HG03039 (cell line): ENCODE results near the gene IQCH.

Source experiments
- ATAC-seq: cut with Tn5 transposase; IDR thresholded peaks from one replicate; pipeline ENCODE4 v1.9.1; 2021; ENCODE audit warnings: mild to moderate bottlenecking, moderate library complexity; ENCODE audit not compliant: unreplicated experiment

The IQCH gene

DNA sequence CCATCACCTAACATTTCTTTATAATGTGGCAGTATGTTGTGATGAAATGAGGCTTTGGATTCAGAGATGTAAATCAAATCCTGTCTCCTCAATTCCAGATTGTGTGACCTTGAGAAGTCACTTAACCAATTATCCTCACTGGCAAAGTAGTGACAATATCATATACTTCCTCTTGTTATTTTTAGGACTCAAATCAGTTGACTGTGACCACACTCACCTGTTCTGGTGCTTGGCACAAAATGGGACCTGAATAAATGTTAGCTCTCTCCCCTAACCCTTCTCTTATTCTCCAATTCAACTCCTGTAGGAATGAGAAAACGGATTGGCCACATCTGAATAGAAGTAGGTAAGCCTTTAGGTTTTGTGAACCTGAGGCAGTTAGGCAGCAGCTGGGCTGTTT, 42.1 kb downstream of the IQCH start:
- ATAC-seq, result no peak

DNA sequence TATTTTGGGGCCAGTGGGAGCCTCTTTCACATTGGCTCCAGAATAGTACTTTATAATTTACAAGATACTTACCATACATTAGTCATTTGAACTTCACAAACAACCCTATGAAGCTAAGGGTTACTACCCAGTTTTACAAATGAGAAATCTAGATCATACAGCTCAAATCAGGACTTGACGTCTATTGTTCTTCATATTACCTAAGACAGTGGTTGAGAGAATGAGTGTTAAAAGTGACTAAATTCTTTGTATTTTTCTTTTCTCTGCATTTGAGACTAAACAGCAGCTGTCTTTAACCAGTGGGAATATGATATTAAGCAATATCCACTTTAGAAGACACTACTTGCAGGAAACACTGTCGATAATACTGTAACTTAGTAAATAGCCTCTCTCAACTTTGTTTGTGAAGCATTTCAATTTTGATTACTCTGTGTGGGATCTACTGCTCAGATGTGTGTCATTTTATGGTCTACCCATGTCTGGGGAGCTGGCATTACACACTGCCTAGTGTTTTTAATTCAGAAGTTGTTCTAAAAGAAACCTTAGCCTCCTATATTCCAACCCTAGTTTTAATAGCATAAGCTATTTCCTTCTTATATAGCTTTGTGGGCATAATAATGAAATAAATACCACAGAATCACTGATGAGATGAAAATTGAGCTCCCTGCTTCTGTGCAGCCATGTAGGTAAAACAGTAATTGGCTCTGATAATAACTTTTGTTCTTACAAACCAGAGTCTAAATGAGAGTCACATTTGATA, 45.9 kb downstream of the IQCH start:
- ATAC-seq, result no peak

DNA sequence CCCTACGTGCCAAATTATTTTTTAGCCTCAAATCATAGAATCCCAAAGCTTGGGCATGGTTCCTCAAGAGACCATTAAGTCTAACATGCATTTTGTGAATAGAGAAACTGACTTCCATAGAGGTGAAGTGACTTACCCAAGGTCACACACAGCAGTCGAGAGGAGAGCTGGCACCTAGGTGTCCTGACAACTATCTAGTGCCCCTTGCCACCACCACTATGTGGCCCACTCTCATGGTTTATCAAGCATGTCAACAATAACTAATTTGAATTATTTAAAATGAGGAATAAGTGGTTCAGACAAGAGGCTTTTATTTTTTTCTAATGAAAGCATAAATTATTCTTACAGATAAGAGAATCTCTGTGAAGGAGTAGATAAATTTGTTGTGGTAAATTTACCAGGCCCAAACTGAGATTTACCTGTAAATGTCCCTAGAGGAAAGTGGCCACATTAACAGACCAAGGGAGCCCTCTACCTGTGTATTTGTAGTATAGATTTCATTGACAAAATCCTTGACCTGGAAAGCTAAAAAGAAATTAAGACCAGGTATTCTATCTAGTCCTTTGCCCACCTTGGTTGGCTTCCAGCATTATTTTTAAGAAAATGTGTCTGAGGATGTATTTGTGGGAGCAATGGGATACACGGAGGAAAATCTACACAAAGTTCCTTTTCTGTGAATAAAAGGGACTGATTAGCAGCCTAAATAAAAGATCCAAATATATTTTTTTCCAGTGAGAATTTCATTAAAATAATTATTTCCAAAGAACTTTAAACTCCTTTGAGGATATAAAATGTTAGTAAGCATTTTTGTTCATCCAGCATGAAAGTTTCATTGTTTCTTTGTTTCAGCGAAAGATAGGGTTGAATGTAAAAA, 49.1 kb downstream of the IQCH start:
- no peak for ATAC-seq

DNA sequence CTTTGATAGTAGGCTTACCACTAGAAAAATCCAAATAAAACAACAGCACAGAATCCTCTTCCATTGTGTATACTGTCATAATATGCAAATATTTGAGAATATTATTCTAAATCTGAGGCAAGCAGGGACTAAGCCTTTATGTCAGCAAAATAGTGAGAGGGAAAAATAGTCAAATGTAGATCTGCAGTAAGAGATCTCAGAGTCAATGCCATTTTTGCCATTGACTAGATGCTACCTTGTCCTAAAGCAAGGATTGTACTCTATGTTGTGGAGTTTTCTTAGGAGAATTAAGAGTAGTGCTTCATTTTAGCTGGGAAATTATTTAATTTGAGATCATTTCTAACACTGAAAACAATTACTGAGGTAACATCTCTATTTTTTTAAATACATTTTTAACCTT, 50.2 kb downstream of the IQCH start:
- ATAC-seq, result no peak

DNA sequence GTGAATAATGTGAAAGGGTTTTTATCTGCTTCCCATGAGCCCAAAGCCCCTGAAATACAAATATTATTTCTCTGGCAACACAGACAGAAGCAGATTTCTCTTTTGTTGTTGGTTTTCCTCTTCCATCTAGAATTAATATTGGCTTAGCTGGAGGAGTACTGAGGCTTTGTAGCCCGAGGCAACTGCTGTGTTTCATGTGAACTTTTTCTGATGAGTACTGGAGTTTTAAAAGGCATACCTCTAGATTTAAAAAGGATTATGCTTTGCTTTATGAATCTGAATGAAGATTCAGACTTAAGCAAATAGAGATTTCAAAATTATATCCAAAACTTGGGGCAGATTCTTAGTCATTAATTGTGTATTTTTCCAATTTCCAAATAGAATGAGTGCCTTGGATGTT, 50.9 kb downstream of the IQCH start:
- ATAC-seq, result no peak

DNA sequence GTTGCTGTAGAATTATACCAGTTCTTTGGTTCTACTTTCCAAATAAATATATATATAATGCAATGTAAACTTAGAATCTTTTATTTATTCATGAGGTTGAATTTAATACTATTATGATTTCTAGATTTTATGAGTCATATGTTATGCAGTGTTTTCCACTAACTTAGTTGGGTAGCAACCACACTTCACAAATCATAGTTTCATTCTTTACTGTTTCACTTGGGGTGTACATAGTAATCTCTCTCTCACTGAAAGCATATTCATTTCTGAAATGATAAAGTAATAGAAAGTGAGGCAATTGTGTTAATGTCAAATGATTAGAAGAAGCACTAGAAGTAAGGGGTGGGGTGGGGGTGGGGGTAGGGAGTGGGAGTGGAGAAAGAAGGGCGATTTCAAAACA, 52.6 kb downstream of the IQCH start:
- no peak for ATAC-seq

DNA sequence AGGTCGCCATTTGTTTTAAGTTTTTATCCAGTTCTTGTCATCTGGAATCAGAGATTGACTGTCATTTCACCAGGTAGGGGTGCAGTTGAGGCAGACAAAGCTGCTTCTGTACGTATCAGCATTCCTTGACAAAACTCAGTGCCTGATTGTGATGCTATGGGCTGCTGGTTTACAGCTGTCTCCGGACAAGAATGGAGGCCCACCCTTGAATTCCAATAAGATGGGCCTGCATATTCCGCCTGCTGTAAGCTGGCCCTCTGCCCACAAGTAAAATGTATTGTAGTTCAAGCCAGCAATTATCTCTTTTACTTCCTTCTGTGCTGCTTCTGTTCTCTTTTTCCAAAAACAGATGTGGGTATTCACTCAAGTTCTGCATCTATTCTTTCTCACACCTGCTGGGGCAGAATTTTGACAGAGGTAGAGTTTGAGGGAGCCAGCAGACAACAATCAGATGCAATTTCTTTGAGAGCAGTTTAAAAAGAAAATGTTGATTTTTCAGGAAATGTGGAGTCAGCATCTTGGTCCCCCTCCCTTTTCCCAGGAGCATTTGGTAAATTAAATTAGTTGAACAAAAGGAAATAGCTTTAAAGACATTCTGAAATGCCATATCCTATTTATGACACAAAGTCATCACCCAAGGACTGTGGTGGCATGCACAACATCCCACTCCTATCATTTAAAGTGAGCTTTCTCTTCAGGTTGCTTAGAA, 53.5 kb downstream of the IQCH start:
- ATAC-seq, result no peak

DNA sequence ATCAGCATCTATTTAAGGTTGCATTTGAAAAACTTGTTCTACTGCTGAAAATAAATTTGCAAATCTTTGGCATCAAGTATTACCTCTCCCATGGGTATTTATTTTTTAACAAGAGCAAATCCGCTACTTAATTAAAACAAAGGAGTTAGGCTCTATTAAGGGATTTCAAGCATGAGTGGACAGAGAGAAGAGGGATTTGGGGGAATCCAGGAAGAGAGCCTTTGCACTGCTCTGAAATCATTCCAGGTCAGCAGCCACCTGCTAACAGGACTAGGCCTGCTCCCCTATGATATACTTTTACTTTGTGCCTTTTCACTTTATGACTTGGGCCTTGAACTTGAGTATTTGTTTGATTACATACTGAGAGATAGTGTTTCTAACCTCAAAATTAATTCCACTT, 57.1 kb downstream of the IQCH start:
- ATAC-seq, result no peak

DNA sequence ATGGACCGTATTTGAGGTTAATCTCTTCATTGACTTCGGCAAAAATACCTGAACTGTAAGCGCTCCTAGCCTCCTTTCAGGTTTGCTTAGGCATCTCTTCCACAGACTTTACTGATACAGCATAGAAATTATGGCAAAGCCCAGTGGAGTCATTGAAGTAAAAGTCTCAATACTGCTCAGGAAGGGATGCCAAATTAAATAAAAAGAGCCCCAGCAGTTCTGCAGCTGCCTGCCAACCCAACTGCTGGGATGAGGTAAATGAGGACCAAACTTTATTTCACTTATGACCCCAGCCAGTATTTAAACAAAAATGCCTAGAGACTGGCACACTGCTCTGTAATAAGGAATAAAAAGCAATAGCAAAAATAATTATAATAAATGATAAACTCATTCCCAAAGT, 65.4 kb downstream of the IQCH start:
- ATAC-seq, result no peak

DNA sequence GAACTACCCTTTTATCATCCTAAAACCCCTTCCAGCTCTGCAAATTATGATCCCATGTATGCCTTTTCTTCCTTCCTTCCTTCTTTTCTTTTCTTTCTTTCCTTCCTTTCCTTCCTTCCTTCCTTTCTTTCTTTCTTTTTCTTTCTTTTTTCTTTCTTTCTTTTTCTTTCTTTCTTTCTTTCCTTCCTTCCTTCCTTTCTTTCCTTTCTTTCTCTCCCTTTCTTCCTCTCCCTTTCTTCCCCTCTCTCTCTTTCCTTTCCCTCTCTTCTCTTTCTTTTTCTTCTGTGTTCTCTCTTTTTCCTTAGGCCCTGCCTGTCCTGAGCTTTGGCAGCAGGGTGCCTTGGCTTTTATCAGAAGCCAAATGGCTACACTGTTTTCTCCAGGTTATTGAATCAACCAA, 66.8 kb downstream of the IQCH start:
- ATAC-seq, result no peak

DNA sequence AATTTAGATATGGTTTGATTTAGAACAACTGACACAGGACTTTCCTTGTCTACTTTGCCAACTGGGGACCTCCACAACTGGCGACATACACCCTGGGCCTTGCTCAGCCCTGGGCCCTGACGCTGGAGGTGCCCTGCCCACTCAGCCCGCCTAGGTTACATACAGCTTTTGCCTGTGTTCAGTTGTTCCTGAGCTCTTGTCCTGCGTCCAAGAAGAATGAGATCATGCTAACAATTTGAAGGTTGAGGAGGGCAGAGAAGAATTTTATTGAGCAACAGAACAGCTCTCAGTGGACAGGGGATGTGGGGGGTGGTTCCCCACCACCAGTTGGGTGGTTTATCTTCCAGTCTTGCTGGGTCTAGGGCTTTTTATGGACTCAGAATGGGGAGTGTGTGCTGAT, 67.9 kb downstream of the IQCH start:
- no peak for ATAC-seq

DNA sequence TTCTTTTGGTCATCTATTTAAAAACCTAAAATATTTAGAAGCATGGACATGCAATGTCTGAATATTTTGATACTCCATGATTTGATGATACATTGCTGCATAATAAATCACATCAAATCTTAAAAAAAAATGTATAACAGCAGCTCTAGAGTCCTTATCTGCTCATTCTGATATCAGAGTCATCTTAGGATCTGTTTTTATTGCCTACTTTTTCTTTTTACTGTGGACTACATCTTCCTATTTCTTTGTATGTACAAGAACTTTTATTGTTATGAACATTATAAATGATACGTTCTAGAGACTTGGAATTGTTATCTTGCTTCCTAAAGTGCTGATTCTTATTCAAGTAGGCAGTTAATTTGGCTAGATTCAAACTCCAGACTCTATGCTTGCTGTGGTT, 72.7 kb downstream of the IQCH start:
- ATAC-seq, result no peak

DNA sequence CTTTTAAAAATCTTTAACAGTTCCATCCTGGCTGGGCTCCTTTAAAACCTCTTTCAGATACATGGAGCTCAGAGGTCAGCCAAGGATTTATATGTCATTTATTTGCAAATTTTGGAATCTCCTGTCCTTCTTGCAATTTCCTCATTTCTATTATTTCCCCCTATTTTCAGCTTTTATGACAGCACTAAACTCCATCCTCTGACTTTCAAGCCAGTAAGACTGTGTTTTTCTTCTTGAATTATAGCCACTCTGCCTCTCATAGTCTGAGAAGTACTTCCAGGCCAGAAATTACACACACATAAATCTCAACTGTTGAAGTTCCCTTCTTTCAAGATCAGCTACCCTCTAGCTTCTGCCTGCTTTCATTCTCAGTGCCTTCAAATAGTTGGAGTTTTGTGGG, 73.2 kb downstream of the IQCH start:
- ATAC-seq, result no peak

DNA sequence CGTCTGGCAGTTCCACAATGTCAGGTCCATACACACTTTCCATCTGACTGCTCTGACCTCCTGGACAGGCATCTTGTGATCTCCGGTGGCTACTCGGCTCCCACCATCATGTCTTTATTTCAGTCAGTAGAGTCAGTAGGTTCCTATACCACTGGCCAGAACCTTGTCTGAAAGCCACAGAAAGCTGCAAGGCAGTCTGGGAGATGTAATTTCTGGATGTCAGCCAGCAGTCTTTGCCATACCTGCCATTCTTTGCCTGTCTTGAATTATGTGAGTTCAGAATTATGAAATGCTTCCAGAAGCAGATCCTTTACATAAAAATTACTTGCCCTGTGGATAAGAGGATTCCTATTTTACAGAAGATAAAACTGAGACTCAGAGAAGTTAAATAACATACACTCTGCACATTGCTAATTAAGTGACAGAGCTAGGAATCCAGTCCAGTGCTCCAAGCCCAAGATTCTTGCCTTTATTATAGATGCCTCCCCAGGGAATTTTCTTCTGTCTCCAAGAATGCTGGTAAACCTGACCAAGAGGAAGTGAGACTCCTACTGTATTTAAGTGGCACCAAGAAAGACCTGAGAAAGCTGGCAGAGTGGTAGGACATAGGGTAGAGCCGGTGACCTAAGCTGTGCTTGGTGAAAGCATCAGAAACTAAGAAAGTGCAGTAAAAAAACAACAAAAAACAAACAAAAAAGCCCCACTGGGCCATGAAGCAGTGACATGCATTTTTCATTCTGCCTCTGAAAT, 75.6 kb downstream of the IQCH start:
- no peak for ATAC-seq

DNA sequence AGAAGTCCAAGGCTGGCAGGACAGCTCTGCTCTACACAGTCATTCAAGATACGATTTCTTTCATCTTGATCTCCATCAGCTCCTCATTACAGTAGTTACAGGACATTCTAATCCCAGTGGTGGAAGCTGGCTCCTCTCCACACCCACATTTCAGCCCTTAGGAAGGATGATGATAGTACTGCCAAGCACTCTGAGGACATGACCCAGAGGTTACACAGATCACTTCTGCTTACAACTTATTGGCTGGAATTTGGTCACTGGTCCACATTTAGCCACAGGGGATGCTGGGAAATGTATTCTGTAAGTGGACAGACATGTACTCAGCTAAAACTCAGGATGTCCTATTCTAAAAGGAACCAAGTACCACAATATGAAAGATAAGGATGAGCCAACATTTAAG, 77.1 kb downstream of the IQCH start:
- no peak for ATAC-seq

DNA sequence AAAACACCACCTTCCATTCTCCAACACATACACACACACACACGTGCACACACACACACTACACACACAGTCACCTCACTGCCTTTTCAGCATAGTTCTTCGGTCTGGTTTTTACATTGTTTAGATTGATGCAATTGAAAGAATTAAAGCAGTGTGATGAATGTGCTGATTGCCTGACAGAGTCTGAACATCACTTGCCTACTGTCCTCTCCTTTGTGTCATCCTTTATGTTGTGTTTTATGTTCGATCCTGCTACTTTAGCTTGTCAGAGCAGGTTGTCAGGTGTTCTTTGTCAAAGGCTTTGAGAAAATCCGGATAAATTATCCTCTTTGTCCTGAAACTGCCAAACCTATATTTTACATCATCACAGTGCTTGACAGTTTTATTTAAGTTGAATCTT, 80.4 kb downstream of the IQCH start:
- no peak for ATAC-seq

DNA sequence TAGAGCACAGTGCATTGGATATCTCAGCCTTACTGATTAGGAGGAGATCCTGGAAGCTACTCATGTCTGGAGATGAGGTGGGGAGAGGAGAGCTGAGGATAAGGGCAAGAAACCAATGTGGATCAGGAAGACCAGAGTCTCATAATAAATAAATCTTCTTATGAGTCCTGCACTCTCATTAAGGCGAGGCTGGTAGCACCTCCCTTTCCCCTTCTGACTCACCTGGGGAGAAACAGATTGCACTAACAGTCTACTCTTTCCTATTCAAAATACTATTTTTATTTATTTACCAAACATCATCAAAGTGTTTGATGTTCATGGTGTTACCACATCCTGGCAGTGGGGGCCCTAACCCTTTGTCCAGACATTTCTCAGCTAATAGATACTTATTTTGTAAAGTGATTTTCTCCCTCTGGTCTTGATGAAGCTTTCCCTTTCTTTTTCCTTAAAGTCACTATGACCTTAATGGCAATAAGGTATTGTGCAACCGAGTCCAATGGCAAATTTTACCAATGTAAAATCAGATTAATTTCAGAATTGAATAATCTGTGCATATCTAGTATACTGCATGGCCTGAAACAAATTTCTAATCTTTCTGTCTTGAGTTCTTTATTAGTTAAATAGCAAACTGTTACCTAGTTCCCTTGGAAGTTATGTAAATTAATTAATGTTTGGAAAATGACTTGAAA, 81.1 kb downstream of the IQCH start:
- no peak for ATAC-seq

DNA sequence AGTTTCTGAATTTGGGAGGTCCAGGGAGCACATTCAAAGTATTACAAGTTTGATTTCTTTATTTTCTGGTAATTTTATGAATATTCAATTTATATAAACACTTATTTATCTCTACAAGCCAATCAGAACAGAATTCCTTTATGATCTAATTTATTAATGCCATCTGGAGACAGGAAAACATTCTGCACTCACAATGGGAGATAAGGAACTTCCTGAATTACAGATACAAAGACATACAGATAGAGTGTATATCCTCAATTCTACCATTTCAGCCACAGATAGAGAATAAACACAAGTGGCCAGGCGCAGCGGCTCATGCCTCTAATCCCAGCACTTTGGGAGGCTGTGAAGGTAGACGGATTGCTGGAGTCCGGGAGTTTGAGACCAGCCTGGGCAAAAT, 86.0 kb downstream of the IQCH start:
- ATAC-seq, result no peak

DNA sequence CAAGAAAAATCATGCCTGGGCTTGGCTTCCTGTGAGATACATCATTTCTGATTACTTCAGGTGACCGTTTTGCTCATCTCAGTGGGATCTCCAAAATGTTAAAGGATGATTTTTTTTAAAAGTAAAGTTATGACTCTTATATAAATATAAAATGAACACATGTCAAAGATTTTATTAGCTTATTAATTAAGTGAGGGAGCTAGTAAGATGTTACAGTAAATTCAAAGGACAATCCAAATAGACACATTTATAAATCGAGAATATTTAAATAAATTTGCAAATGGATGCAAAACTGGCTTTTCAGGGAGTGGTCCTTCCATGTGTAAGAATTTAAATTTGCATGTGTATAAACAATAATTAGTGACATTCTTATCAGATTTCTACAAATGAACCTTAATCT, 87.0 kb downstream of the IQCH start:
- ATAC-seq, result no peak

DNA sequence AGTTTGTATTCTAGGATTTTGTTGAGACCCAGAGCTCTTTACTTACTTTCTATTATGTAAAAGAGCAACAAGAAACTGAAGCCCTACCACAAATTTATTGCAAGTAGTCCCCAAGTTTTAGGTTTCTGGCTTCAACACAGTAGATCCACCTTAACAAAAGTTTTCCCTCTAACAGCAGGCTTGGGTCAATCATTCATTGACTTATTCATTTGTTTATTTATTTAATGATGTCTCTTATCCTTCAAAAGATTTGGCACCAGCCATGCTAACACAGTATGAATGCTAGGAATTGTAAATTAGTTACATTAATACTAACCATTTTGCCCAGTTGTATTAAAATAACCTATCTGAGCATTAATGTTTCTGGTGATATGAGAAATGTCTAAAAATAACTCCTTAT, 88.6 kb downstream of the IQCH start:
- no peak for ATAC-seq

DNA sequence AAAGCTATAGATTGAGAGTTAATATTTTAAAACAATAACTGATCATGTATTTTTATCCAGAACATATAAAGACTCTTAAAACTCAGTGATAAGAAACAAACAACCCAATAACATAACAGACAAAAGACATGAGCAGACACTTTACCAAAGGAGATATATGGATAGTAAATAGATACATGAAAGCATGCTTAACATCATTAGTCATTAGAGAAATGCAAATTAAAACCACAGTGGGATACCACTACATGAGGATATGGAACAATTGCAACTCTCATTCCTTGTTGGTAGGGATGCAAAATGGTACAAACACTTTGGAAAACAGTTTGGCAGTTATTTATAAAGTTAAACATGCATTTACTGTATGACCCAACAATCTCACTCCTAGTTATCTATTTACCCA, 95.0 kb downstream of the IQCH start:
- ATAC-seq, result no peak
